Parathyroid adenoma (tissue), 2 donors: ENCODE measurements around the gene RGL2.

ENCODE experiments used
- H2AFZ ChIP-seq: fragments of 300-600 bp; sonication (generic); one replicate; pipeline ENCODE4 v1.7.0; 2017; ENCODE audit warnings: antibody characterized with exemption, mild to moderate bottlenecking
- H3K27ac ChIP-seq: fragments of 300-600 bp; sonication (generic); one replicate; pipeline ENCODE4 v1.7.0; 2017
- H3K27me3 ChIP-seq: fragments of 300-600 bp; sonication (generic); one replicate; pipeline ENCODE4 v1.7.0; 2017; ENCODE audit warnings: low read length; ENCODE audit not compliant: control insufficient read depth, insufficient read depth
- H3K36me3 ChIP-seq: fragments of 300-600 bp; sonication (generic); one replicate; pipeline ENCODE4 v1.7.0; 2017; ENCODE audit warnings: low read length; ENCODE audit not compliant: control insufficient read depth, insufficient read depth
- H3K4me1 ChIP-seq: fragments of 300-600 bp; sonication (generic); one replicate; pipeline ENCODE4 v1.7.0; 2017; ENCODE audit warnings: control low read depth
- H3K4me2 ChIP-seq: fragments of 300-600 bp; sonication (generic); one replicate; pipeline ENCODE4 v1.7.0; 2017; ENCODE audit warnings: low read length
- H3K4me3 ChIP-seq: fragments of 300-600 bp; sonication (generic); one replicate; pipeline ENCODE4 v1.7.0; 2017; ENCODE audit warnings: low read depth, low read length
- H3K79me2 ChIP-seq: fragments of 300-600 bp; sonication (generic); one replicate; pipeline ENCODE4 v1.7.0; 2017; ENCODE audit warnings: control low read depth
- H3K9ac ChIP-seq: fragments of 300-600 bp; sonication (generic); one replicate; pipeline ENCODE4 v1.7.0; 2017; ENCODE audit warnings: mild to moderate bottlenecking
- H3K9me3 ChIP-seq: fragments of 300-600 bp; sonication (generic); one replicate; pipeline ENCODE4 v1.7.0; 2017; ENCODE audit warnings: low read length; ENCODE audit not compliant: control insufficient read depth
- CTCF ChIP-seq: fragments of 300-600 bp; sonication (generic); IDR thresholded peaks from one replicate; pipeline ENCODE4 v1.7.0; 2017; ENCODE audit warnings: antibody characterized with exemption, mild to moderate bottlenecking
- donor health status: primary hyperparathyroidism.

The RGL2 gene

DNA sequence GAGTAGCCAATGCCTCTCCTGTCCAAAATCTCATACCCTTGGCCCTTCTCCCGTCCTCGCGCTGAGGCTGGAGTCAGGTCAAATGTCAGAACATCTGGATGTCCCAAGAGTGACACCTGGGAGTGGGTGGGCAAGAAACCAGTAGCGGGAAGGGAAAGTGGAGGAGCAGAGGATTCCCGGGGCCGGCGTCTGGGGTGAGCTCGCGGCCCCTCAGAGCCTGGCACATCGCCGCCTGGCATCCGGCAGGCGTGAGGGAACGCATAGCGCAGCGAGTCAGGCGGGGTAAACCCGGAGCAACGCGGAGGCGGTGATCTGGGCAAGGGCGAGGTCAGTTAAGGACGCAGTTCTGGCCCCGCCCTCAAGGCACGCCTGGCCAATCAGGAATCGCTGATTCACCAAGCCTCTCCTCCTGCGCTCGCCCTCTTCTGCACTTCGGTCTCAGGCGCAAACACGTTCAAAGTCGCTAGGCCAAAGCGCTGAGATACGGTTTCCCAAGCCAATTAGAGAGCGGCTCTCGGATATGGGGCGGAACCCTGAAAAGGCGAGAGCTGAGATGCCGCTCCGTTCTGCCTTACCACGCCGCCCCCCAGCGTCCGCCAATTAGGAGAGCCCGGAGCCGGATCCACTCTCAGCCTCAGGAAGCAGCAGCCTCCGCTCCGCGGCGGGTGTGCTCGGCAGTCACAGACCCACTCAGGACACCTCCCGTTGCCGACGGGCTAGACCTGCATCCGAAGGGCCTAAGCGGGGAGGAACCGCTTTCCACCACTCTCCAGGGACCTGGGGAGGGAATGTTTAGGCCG, 49.6 kb downstream of the RGL2 start:
- Histone ChIP-seq H3K9ac (peak overlapping the region; percentile 42), H3K4me2 (peak overlapping the region; percentile 93), H3K4me3 (peak overlapping the region; percentile 71), H3K36me3 (no peaks in the 10 kb centered on the region), H3K27me3 (no peaks in the 10 kb centered on the region), H2AFZ (peak overlapping the region; percentile 89), H3K79me2 (no peaks in the 10 kb centered on the region), H3K4me1 (peaks cover 10% of the 10 kb centered on the region), H3K27ac (peak overlapping the region; percentile 94), H3K9me3 (no peaks in the 10 kb centered on the region)
- TF ChIP-seq CTCF: peak; percentile 21

GRCh38 chr6:33248643-33248931, 50.2 kb downstream of the RGL2 start:
- H3K4me1 ChIP-seq: peaks cover 10% of the 10 kb centered on the region

GRCh38 chr6:33247977-33248642, 50.6 kb downstream of the RGL2 start:
- no peaks in the 10 kb centered on the region for H3K27me3 ChIP-seq
- H3K4me1 ChIP-seq: peaks cover 10% of the 10 kb centered on the region
- peak overlapping the region; percentile 71 for H3K4me3 ChIP-seq
- no peaks in the 10 kb centered on the region for H3K36me3 ChIP-seq
- peak; percentile 97 for TF ChIP-seq CTCF
- H3K79me2 ChIP-seq: no peaks in the 10 kb centered on the region
- H3K9ac ChIP-seq: no peak overlapping the region
- peak overlapping the region; percentile 93 for H3K4me2 ChIP-seq
- H3K27ac ChIP-seq: peak overlapping the region; percentile 94
- H3K9me3 ChIP-seq: no peaks in the 10 kb centered on the region
- peak overlapping the region; percentile 89 for H2AFZ ChIP-seq

More at GRCh38 chr6:33248643-33248931, 50.2 kb downstream of the RGL2 start:
- Histone ChIP-seq H3K79me2 (no peaks in the 10 kb centered on the region), H3K4me3 (peak overlapping the region; percentile 71), H3K9me3 (no peaks in the 10 kb centered on the region), H3K4me2 (peak overlapping the region; percentile 93), H3K9ac (no peak overlapping the region), H3K27ac (peak overlapping the region; percentile 94), H3K27me3 (no peaks in the 10 kb centered on the region), H2AFZ (peak overlapping the region; percentile 89), H3K36me3 (no peaks in the 10 kb centered on the region)
- no peak for TF ChIP-seq CTCF

- Histone ChIP-seq H3K27me3 (no peaks in the 10 kb centered on the region), H3K4me2 (no peak overlapping the region), H3K36me3 (no peaks in the 10 kb centered on the region), H3K79me2 (no peaks in the 10 kb centered on the region), H3K4me3 (no peak overlapping the region), H3K4me1 (peaks cover 2% of the 10 kb centered on the region), H3K9me3 (no peaks in the 10 kb centered on the region), H2AFZ (no peak overlapping the region), H3K27ac (no peak overlapping the region), H3K9ac (no peak overlapping the region)
- no peak for TF ChIP-seq CTCF
Observed at GRCh38 chr6:33243476-33243875, 55.3 kb downstream of the RGL2 start.
